Stimulated activated CD4-positive, alpha-beta T cell treated with anti-CD3 and anti-CD28 coated beads, Interleukin-4, amount 100 ng/mL, for 1 hour (primary cell): ENCODE data around the gene ARL4C.
A peak's percentile ranks its signal among the peaks of the same experiment; 100 is the strongest.

Source experiments
- DNase-seq: peaks from one replicate; pipeline ENCODE4 v3.0.0-alpha.2; 2020

ARL4C gene, protein sequence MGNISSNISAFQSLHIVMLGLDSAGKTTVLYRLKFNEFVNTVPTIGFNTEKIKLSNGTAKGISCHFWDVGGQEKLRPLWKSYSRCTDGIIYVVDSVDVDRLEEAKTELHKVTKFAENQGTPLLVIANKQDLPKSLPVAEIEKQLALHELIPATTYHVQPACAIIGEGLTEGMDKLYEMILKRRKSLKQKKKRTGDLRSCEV

DNA sequence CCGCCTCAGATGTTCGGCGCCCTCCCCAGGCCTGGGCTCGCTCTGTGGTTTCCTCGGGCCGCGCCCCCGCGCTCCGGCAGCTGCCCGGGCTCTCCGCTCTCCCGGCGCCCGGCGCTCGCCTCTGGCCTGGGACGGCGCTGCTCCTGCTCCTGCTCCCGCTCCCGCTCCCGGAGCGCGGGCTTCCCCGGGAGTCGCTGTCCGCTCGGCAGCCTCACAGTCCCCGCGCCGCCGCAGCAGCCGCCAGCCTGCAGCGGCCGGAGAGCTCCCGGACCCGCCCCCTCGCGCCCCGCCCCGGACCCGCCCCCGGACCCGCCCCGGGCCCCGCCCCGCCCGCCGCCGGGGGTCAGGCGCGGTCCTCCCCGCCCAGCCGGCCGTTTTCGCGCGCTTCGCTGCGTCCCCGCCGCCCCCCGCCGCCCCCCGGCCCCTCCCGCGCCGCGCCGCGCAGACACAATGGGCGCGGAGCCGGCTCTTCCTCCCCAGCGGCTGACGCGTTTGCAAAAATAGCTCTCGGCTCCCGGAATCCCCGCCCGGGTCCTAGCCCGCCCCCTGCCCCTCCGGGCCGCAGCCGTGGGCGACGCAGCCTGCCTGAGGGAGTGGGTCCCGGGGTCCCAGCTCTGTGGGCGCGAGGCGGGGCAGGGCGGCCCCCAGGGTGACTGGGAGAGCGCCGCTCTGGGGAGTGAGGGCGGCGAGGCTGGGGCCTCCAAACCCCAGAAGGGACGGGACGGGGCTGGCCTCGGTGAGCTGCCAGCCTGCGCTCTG, at the start of gene ARL4C:
ARL4C (minus strand) TSS at position 247 of the 759 bp plus-strand sequence. CDS start 495 bp downstream, outside the sequence.
- peak; percentile 56 for DNase-seq

DNA sequence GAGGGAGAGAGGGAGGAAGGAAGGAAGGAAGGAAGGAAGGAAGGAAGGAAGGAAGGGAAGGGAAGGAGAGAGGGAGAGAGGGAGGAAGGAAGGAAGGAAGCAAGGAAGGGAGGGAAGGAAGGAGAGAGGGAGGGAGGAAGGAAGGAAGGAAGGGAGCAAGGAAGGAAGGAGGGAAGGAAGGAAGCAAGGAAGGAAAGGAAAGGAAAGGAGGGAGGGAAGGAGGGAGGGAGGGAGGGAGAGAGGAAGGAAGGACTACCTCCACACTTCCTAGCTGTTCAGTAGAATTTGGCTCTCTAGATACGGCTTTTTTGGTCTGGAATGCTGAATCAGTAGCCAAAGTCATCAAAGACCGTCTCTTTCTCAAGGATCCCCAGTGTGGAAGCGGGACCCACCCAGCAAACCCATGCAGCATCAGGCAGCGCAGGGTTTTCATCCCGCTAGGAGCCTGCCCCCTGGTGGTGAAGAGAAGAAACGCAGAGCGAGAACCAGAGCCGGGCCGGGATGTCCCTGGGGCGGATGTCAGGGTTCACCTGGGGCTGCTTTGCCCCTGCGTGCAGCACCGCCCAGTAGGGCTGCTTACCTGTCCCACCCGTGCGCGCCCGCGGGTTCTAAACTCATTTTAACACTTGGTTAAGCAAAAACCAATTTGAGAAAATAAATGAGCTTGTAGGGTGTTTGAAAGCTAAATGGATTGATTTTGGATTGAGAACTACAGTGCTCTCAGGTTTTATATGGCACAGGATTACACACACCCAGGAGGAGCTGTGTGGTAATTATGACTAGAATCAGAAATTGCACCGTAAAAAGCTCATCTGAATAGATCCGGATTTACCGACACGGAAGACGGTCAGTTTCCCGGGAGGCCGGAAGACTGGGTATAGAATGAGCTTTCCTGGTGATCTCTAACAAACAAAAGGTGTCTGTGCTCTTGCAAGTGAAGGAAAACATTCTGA, 48.1 kb upstream of the ARL4C start:
- DNase-seq: peak; percentile 74

DNA sequence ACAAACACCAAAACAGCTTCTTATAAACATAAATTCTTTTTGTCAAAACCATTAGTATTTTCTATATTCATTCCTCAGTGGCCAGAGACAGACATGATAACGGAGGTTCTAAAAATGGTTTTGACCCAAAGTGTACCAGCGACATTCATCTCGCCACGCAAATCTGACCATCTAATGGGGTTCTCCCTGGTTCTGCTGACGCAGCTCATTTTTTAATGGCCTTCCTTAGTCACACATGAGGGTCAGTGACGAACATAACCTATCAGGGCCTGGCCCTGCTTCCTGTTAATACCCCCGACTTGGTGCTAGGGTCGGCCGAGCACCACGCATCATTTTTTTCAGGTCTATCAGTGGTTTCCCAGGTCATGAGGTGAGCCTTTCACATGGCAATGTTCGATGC, 45.9 kb upstream of the ARL4C start:
- no peak for DNase-seq

DNA sequence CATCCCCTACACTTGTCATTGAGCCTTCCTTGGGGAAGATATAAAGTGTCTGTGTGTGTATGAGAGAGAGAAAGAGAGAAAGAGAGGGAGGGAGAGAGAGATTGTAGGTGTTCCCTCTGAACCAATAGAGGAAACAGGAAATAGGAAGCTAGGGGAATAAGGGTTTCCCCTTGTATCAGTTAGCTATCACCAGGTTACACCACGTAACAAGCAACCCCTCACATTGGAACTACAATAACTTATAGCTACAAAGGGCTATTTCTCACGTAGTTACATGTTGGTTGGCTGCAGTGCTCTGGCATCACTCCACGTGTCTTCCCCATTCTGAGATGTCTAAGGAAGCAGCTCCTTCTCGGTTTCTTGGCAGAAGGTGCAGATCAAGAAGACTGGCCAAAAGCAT, 41.0 kb upstream of the ARL4C start:
- DNase-seq: no peak

DNA sequence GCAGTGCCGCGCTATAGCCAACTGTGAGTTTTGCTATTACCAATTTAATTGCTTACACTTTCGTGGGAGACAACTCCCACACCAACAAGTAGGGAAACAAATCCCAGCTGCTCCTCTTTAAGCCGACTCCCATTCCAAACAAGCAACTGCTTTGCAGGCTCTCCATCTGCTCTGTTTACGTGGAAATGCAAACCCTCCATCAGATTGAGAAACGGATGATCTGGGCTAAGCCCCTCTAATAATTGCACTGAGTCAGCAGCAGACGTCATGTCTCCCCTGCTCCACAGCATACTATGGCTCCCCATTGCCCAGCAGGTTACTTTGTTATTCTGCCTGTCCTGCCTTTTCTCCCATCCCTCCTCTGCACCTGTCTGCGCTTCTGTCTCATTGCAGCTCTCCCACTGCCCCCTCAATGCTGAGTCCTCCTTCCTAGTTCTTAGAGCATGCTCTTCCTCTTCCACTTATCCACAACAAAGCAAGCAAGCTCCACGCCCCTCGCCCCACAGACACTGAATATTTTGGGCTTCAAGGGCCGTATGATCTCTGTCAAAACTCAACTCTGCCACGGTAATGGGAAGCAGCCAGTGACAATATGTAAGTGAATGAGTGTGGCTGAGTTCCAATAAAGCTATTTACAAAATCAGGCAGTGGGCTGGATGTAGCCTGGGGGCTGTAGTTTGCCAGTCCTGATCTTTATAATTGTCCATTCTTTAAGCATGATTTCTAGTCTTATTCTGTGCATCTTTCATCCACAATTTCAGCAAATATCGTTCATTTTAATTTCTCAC, 39.5 kb upstream of the ARL4C start:
- DNase-seq: no peak

DNA sequence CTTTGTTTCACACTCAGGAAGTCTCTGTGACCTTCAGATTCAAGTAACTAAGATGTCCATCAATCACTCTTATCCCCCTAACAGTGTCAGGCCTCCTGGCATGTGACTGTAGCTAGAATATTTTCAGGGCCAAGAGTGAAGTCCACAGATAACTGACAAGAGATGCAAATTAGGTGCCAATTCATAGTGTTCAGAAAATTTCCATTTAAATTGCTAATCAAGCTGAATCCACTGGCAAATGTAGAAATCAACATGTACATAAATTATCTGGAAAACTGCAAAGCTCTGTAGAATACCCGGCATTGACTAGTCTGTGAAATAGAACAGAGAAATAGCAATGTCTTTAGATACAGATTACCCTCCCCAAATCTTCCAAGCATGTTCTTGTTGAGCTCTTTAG, 38.6 kb upstream of the ARL4C start:
- no peak for DNase-seq

DNA sequence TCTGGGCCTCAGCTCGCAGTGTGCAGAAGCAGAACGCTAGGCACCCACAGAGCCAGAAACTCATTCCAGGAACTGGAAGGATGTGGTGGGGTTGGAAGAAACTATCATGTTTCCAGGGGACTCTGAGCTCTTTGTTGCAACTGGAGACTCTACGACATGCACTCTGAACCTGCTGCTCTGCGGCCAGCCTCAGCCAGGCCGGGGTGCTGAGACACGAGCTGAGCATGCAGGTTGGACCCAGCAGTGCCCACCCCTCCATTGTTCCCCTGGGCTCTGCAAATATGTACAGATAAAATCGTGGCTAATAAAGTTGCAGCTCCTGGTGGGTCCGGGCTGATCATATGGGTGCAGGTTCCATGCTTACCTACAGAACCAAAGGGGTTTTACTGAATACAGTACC, 37.6 kb upstream of the ARL4C start:
- DNase-seq: no peak

DNA sequence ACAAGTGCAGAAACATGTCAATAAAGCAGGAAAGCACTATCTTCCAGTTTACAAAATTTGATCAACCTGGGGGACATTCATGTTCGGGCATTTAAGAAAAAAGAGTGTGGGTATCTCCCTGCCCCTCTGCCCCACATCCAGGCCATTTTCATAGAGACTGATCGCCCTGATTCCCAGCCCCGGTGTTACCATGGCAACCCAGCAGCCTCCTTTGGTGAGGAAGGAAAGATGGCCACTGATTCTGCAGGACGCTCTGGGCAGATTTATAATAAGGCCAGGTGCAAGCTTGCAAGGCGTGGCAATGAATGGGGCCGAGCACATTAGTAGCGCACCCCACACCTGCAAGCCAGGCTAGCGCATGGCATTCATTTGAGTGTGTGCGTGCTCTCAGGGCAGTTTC, 36.7 kb upstream of the ARL4C start:
- DNase-seq: no peak

DNA sequence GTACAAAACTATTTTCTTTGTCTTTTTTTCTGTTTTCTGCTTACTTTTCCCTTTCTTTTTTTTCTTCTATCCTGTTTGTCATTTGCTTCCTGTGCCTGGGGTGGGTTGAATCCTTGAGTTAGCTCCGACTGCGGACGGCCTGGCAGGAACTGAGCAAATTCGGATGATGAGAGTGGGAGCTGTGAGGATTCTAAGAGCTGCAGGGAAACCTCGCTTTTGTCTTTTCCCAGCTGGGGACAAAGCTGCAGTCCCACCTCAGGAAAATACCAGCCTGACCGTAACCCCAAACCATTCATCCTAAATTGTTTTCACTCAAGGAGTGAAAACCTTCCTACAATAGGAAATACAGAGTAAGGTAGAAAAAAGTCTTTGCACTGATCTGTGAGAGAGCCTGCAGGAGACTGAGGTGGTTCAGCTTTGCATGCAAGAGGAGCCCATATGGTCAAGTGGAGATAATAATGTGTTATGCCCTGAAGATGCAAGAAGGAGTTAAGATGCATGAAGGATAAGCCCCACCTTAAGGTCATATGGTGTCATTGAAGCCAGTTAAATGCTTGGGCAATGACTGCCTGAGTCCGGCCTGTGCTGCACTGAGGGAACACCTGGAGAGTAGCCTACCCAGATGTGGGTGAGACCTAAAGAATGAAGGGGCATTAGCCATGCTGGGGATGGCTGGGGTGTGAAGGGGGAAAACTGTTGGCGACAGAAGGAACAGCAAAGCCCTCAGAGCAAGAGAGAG, 31.7 kb upstream of the ARL4C start:
- DNase-seq: no peak

DNA sequence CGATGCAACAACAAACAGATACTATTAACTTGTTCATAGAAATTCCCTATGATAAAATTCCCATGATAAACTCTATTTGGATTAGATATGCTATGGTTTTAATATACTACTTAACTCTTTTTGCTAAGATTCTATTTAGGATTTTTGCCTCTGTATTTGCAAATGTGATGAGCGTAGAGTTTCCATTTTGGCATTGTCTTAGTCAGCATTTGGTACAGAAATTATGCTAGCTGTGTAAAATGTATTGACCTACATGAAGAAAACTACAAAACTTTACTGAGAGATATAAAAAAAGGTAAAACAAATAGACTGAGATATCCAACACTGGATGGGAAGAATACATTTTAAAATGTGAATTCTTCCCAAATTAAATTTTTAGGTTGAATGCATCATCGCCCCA, 29.8 kb upstream of the ARL4C start:
- DNase-seq: no peak

DNA sequence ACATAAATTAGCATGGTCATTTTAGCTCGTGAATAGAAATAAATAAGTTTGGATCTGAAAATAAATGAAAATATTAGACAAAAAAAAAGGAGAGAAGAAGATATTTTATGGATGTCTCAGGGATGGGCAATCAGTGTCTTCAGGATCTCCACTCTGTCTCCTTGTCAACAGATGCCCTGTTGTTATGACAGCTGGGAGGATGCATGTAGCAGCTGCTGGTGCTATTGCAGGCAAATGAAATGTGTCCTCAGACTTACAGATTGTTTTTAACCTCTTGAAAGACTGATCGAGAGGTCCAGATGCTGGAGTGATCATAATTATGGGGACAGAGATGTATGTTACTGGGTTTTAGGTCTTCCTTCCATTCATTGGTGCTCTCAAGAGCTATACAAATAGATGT, 24.7 kb upstream of the ARL4C start:
- DNase-seq: no peak

DNA sequence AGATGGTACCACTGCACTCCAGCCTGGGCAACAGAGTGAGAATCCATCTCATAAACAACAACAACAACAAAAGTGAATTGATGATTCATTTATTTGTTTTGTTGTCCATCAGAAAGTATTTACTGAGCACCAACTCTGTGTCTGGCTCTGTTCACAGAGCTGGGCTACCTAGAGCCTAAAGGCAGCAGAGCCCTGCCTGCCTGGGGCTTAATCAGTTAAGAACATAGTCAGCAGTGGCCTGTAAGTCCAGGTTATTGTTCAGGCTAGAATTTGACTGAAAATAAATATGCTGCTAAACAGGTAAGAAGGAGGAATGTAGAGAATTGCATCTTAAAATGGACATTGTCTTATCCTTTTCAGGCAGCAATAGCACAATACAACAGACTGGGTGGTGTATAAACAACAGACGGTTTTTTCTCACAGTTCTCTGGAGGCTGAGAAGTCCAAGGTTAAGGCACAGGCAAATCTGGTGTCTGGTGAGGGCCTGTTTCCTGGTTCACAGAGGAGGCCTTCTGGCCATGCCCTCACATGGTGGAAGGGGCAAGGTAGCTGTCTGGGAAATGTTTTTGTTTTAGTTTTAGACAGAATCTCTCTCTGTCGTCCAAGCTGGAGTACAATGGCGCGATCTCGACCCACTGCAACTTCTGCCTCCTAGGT, 22.2 kb upstream of the ARL4C start:
- no peak for DNase-seq

DNA sequence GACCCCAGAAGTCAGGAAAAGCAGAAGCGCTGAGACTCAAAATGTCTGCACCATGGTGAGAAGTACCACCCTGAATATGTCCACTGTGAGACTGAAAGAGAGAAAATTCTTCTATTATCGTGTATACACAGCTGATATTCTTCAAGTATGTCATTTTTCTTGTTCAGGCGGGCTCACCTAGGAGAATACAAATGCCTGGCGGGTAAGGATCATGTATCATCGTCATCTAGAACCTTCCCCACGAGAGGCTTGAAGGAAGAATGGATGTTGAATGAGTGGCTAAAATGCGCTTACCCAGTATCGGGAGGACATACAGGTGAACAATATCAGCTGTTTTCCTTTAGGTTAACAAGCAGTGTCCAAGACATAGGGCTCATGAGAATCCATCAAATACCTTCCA, 21.1 kb upstream of the ARL4C start:
- DNase-seq: no peak

DNA sequence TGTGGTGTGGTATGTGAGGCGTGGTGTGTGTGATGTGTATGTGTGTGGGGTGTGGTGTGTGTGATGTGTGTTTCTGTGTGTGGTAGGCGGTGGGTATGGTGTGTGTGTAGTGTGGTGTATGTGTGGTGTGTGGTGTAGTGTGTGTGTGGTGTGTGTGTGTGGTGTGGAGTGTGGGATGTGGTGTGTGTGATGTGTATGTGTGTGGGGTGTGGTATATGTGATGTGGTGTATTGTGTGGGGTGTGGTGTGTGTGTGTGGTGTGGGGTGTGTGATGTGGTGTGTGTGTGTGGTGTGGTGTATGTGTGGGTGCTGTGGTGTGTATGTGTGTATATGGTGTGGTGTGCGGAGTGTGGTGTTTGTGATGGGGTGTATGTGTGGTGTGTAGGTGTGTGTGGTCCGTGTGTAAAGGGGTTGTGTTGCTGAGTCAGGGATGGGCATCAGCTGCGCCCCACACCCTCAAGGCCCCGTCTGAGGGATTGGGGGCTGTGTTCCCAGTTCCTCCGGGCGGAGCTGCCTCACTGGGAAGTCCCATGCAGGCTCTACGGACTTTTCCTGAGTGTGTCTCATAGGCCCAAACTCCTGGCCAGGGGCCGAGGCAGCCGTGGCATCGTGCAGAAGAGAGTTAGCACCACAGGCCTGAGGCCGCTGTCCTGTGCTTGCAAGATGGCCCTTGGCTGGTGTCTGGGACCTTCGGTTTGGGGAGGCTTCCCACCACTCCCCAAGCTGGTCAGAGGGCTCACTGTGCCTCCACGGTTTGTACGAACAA, 18.2 kb upstream of the ARL4C start:
- no peak for DNase-seq

DNA sequence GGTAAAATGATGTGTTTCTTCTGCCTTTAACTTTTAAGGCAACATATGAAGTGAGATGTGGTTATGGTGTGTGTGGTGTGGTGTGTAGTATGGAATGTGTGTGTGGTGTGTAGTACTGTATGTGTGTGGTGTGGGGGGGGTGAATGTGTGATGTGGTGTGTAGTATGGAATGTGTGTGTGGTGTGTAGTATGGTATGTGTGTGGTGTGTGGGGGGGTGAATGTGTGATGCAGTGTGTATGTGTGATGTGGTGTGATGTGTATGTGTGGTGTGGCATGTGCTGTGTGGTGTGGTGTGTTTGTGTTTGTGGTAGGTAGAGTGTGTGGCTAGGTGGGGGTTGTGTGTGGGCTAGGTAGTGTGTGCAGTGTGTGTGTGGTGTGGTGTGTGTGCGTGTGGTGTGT, 17.2 kb upstream of the ARL4C start:
- DNase-seq: no peak

DNA sequence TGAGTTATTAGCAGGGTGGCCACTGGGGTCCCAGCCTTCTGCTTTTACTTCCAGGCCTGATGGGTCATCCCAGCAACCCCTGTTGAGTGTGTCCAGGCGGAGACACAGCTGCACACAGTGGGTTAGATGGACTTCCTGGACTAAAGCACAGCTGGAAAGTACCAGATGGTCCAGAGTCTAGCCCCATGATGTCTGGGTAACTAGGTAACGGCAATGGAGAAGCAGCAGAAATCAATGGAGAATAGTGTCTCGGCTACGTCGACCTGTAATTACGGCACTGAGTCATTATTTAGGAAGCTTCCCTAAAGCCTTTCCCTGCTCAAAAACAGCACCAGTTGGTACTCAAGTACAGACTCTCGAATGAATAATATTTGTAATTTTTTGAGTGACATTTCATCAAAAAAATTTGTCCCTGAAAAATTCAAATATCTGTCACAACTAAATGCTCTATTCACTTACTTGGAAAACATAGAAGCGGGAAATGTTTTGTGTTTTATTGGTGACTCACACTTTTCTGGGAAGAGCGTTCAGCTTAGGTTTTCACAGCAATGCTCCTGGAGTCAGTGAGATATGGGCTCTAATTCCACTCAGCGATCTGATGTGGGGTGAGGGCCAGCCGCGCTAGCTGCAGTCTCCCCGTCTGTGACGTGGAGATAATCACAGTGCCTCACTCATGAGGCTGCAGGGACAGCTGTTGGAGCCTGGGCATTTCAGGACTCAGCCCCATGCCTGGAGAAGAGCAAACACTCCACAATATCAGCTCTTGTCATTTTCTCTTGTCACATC, 16.2 kb upstream of the ARL4C start:
- no peak for DNase-seq

DNA sequence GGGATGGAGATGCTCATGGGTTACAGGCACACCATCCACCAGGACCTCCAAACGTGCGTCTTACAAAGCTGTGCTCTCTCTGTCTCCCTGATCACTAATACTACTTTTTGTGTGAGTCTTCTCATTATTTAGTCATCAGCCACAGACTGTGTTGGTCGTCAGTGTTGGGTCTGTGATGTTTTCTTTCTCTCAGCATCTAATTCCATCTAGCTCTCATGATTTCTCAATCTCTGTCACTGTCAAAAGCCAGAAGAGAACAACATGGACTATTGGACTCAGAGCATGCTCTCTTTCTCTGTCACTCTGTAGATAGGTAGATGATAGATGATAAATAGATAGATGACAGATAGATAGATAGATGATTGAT, 6.0 kb upstream of the ARL4C start:
- no peak for DNase-seq

DNA sequence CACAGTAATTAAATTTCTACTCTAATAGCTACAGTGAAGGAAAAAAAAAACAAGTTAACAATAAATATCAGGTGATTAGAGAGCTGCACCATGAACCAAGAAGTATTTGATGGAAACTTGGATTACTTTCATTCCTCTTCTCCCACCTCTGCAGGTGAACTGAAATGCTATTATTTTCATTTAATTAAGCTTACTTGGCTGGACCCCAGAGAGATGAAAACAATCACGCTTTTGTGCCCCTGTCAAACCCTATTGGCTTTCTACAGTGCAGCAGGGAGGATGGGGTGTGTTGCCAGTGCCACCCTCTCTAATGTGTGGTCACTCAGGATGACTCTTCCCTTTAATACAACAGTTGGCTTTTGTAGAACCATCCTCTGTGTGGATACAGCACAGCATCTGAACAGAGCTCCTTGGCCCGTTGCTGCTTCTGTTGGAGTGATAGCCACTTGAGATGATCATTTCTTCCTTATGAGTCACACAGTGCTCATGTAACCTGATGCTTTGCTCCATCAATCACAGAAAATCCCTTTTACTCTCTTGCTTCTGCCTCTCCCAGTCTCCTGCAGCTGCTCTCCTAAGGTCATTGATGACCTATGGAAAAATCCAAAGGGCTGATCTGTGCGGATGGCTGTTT, 5.5 kb upstream of the ARL4C start:
- no peak for DNase-seq

DNA sequence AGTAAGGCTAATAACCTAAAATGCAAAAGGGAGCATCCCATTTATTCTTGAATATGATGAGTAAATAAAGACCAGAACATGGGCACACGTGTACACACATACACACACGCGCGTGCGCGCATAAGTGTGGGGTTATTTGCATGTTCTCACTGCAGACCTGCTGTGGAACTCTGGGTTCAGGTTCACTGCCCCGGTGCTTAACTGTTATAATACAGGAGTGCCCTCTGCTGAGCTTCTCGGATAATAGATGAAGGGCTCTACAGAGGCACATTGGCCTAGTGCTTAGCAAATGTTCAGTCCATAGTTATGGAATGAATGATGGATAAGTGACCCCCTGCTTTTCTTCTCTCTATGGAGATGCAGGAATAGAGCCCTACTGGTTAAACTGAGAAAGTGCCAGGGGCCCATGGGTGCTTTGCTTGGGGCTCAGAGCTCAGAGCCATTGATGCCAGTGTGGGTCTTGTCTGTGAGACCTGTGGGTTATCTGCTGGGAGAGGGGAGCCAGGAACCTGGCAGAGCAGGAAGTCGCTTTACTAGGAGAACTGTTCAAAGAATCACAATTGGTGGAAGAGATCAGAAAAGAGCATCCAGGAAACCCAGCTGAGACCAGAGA, 3.6 kb upstream of the ARL4C start:
- DNase-seq: peak; percentile 65
